Epithelial cell of esophagus (primary cell): ENCODE data around the gene CDC20B.

Experiments
- DNase-seq: peaks from one replicate; pipeline ENCODE4 v3.0.0; 2010; ENCODE audit warnings: low read depth
- H3K4me3 ChIP-seq: 2 replicates; pipeline ENCODE4 v1.5.1; 2011; ENCODE audit warnings: mild to moderate bottlenecking, low read length, control low read depth
- TF ChIP-seq, protein P1 (sequence below): IDR thresholded peaks from 2 replicates; pipeline ENCODE4 v1.5.1; 2011; ENCODE audit warnings: low read depth, mild to moderate bottlenecking, low read length, control low read depth, inconsistent platforms; ENCODE audit not compliant: insufficient read depth; ENCODE audit errors: missing control alignments

CDC20B gene

DNA sequence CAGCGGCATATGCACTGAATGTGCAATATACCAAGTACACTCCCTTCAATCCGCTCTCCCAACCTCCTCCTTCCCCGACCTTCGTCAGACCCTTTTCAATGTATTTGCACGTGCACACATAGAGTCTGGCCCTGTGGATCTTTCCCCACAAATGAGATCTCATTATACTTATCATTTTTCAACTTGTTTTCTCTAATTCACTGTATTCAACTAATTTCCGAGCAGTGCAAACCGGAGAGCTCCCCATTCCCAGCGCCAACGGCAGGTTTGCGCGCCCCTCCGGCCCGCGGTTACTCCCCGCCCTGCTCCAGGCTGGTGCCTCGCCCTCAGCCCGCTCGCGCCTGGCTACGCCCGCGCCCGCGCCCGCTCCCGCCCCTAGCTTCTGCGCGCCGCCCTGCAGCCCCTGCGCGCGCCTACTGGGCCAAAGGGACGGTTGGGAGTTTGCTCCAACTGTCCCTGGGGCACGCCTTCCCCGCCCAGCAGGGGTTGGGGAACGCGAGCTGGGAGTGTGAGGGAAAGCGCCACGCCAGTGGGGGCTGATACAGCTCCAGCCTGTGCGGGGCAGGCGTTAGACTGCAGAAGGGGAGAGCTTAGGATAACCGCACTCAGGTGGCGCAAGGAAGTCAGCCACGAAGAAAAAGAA lies 3.3 kb upstream of the CDC20B start:
- TF ChIP-seq, protein P1, sequence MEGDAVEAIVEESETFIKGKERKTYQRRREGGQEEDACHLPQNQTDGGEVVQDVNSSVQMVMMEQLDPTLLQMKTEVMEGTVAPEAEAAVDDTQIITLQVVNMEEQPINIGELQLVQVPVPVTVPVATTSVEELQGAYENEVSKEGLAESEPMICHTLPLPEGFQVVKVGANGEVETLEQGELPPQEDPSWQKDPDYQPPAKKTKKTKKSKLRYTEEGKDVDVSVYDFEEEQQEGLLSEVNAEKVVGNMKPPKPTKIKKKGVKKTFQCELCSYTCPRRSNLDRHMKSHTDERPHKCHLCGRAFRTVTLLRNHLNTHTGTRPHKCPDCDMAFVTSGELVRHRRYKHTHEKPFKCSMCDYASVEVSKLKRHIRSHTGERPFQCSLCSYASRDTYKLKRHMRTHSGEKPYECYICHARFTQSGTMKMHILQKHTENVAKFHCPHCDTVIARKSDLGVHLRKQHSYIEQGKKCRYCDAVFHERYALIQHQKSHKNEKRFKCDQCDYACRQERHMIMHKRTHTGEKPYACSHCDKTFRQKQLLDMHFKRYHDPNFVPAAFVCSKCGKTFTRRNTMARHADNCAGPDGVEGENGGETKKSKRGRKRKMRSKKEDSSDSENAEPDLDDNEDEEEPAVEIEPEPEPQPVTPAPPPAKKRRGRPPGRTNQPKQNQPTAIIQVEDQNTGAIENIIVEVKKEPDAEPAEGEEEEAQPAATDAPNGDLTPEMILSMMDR: peak; percentile 18
- peak overlapping the region; percentile 41 for H3K4me3 ChIP-seq
- DNase-seq: peak; percentile 62

DNA sequence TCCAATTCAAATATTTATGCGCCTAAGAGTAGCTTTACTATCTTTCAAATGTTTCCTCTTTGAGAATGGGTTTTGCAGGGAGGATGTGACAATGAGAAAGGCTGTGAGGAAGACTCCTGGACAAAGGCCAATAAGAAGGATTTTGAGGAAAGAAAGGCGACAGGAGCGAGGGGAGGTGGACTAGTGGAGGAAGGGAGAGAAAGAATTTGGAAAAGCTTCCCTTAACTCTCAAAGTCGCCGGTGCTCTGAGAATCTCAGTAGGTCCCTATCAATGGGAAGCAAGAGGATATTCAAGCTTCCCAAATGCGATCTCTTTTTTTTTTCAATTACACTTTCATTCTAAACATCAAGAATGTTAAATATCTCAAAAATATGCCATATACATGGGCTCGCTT lies 2.8 kb upstream of the CDC20B start:
- H3K4me3 ChIP-seq: peak overlapping the region; percentile 41
- no peak for DNase-seq
- TF ChIP-seq, protein P1: no peak

DNA sequence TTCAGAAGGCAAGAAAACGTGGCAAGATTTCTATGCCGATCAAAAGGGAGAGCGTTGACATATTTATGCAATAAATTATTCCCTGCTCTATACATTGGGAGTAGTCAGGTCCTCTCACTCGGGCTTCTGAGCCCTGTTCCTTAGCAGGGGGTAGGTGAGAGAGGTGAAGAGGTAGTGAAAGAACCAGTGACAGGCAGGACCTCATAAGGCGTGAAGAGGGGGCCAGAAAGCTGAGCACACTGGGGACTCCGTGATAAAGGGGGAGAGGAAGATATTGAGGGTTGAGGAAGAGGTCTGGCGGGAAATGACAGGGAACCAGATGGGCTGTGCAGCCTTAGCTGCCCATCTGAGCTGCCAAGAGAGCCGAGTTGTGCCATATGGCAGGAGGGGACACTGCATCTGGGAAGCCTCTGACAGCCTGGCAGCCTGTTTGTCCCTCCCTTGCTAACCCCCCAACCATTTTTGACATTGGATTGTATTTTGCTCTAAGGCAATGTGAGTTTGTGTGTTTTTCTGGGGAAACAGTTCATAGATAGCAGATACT lies 782 bp upstream of the CDC20B start:
- TF ChIP-seq, protein P1: no peak
- peak overlapping the region; percentile 42 for H3K4me3 ChIP-seq
- no peak for DNase-seq

DNA sequence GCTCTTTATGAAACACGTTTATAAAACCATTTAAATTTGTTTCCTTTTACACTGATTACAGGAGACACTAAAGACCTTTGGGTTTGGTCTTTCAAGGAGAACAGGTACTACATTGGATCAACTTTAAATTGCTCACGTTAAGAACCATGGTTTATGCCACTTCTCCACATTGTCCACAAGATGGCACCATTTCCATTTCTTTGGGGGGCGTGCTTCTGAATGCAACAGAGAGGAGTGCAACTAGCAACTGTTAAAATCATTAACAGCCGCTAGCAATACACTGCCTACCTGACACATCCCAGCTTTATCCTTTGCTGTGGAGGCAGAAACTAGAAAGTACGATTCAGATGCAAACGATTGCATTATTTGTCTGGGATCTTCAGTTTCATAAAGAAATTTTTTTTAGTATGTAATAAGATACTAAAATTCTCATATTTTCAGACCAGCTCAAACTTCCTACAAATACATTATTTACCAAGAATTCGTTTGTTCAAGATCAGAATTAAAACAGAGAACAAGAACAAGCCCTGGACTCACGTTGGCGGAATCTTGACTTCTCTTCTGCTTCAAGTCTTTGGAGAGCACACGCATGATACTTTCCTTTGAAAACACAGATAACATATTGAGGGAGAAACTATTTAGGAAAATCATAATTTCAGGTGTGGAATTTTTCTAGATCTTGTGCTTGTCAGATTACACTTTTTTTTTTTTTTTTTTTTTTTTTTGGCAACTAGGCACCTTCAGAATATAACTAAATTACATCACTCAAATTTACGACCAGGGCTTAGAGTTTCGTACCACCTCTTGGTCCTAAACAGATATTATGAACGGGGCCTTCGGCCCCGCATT lies 702 bp downstream of the CDC20B start:
- H3K4me3 ChIP-seq: peak overlapping the region; percentile 58
- peak; percentile 91 for DNase-seq
- TF ChIP-seq, protein P1: peak; percentile 81

DNA sequence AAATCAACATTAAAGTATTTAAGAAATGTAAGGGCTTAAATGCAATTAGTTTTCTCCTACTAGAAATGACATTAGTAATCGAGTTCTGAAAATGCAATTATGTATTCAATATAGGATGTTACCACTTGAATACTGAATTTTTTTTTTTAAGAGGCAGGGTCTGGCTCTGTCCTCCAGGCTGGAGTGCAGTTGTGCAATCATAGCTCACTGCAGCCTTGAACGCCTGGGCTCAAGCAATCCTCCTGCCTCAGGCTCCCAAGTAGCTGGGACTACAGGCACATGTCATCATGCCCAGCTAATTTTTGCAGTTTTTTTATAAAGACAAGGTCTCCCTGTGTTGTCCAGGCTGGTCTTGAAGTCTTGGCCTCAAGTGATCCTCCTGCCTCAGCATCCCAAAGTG lies 1.5 kb downstream of the CDC20B start:
- TF ChIP-seq, protein P1: no peak
- DNase-seq: no peak
- H3K4me3 ChIP-seq: no peak overlapping the region

DNA sequence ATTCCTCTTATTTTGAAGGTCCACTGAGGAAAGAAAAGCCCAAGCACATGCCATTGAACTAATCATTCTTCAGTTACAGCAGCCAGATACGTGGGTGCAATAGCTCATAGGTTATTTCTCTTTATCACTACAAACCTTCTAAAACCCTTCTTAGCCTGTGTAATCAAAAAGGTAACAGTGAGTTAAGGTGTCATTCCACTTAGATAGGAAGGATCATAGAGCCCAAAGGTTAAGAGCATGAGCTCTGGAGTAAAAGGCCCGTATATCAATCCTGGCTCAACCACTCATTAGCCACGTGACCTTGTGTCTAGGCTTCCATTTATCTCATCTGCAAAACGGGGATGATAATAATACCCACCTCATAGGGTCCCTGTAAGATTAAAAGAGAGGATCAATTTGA lies 10.3 kb downstream of the CDC20B start:
- no peak overlapping the region for H3K4me3 ChIP-seq
- TF ChIP-seq, protein P1: no peak
- no peak for DNase-seq
